DND-41 (cell line): ENCODE measurements around the gene BABAM1.

ENCODE experiments used
- CTCF ChIP-seq: IDR thresholded peaks from 2 replicates; pipeline ENCODE4 v1.5.1; 2012; ENCODE audit warnings: borderline replicate concordance, low read length, moderate library complexity, mild to moderate bottlenecking; ENCODE audit not compliant: poor library complexity, severe bottlenecking; ENCODE audit errors: extremely low read depth
- EZH2 ChIP-seq: IDR thresholded peaks from 3 replicates; pipeline ENCODE4 v1.6.1; 2012; ENCODE audit warnings: borderline replicate concordance, low read depth, mild to moderate bottlenecking, moderate library complexity, low read length, inconsistent platforms; ENCODE audit not compliant: severe bottlenecking

DNA sequence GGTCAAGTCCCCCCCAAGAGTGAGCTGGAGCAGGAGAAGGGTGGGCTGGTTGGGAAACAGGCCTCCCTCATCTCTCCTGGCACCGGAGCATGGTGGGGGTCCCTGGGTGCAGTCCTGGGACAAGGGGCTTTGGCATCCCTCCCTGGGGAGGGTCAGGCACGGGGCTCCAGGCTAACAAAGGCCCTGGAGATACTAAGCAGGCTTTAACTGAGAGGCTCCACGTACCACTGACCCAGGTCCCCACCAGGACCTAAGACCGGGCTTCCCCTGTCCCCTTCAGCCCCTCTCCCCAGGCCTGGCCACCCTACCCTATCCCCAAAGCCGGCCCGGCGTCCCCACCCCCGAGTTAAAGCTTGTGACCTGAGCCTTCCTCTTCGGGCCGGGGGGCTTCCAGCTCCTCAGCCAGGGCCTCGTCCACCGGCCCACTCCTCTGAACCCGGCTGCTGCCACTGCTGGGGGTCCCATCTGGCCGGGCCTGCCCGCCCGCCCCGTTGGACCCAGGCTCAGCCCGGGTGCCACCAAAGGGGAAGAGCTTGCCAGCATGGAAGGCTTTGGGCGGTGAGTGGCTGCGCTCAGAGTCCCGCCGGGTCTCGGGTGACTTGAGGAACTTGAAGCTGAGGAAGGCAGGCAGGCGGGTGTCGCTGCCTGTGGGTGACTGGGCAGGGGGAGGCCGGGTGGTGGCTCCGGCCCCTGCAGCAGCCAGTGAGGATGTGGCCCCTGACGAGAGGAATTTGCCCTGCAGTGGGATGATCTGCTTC lies 57.3 kb downstream of the BABAM1 start:
- TF ChIP-seq CTCF (no peak), EZH2 (no peak)
